CD14-positive monocyte (primary cell): ENCODE data around the gene PLIN3. TPM values are rescaled to one million over a fixed set of nuclear protein-coding genes. Genes with fewer than 3 reads are reported as not detected.
"Not testable (repeated sequence)": the region's sequence is repeated elsewhere in the genome, so short reads cannot be mapped to it uniquely, and the experiment has no call there.

Experiments used
- DNase-seq, 3 donors: peaks; one replicate each; pipeline ENCODE4 v3.0.0-alpha.2; 2011 to 2022
- H2AFZ ChIP-seq: 2 replicates; pipeline ENCODE4 v1.6.0; 2012; ENCODE audit warnings: mild to moderate bottlenecking, low read depth, low read length, inconsistent platforms; ENCODE audit not compliant: insufficient read depth, poor library complexity, severe bottlenecking
- H3K27ac ChIP-seq, 2 donors: 1 replicate in 1 of 2; 2 replicates in 1 of 2; pipeline ENCODE4 v1.5.1; 2012 to 2013; ENCODE audit warnings: low read length in 2 of 2, control low read depth in 1 of 2, inconsistent platforms in 1 of 2, low read depth in 1 of 2, mild to moderate bottlenecking in 1 of 2
- H3K27me3 ChIP-seq, 2 donors: one replicate each; pipeline versions ENCODE4 v1.6.0 to v1.6.1; 2011 to 2013; ENCODE audit warnings: low read length in 2 of 2; ENCODE audit not compliant: control insufficient read depth in 2 of 2, insufficient read depth in 2 of 2
- H3K36me3 ChIP-seq, 2 donors: replicated peaks in 1 of 2; 1 replicate in 1 of 2; 2 replicates in 1 of 2; pipeline versions ENCODE4 v1.5.1 to v1.6.1; 2012 to 2013; ENCODE audit warnings: low read length in 2 of 2, control low read depth in 1 of 2, inconsistent platforms in 1 of 2, mild to moderate bottlenecking in 1 of 2; ENCODE audit not compliant: insufficient read depth in 2 of 2, control insufficient read depth in 1 of 2
- H3K4me1 ChIP-seq, 2 donors: 1 replicate in 1 of 2; 2 replicates in 1 of 2; pipeline versions ENCODE4 v1.5.1 to v1.6.1; 2012 to 2013; ENCODE audit warnings: low read length in 2 of 2, control low read depth in 1 of 2, inconsistent platforms in 1 of 2, mild to moderate bottlenecking in 1 of 2, moderate library complexity in 1 of 2; ENCODE audit not compliant: insufficient read depth in 2 of 2, control insufficient read depth in 1 of 2
- H3K4me2 ChIP-seq: replicated peaks from 2 replicates; pipeline ENCODE3; 2012; ENCODE audit warnings: low read length, moderate library complexity, mild to moderate bottlenecking; ENCODE audit not compliant: poor library complexity, severe bottlenecking; ENCODE audit errors: extremely low read depth
- H3K4me3 ChIP-seq, 3 experiments: fragments of 200-600 bp in 1 of 3; sonication (generic) in 1 of 3; replicated peaks in 1 of 3; 1 replicate in 2 of 3; 2 replicates in 1 of 3; pipeline ENCODE4 v1.5.1; 2011 to 2013; ENCODE audit warnings: low read length in 3 of 3, mild to moderate bottlenecking in 3 of 3, control low read depth in 2 of 3, low read depth in 2 of 3, inconsistent platforms in 1 of 3, moderate library complexity in 1 of 3
- H3K79me2 ChIP-seq: 2 replicates; pipeline ENCODE4 v1.6.0; 2012; ENCODE audit warnings: mild to moderate bottlenecking, control low read depth, inconsistent platforms, low read length, moderate library complexity; ENCODE audit not compliant: insufficient read depth
- H3K9ac ChIP-seq: 2 replicates; pipeline ENCODE4 v1.6.0; 2017; ENCODE audit warnings: low read length, mild to moderate bottlenecking; ENCODE audit not compliant: insufficient read depth, poor library complexity, severe bottlenecking
- H3K9me3 ChIP-seq, 2 donors: replicated peaks in 1 of 2; 1 replicate in 1 of 2; 2 replicates in 1 of 2; pipeline versions ENCODE4 v1.5.1 to v1.6.1; 2012 to 2013; ENCODE audit warnings: low read length in 2 of 2, control low read depth in 1 of 2; ENCODE audit not compliant: control insufficient read depth in 1 of 2, insufficient read depth in 1 of 2
- H4K20me1 ChIP-seq: 2 replicates; pipeline ENCODE4 v1.6.0; 2012; ENCODE audit warnings: mild to moderate bottlenecking, low read length, control low read depth, moderate library complexity; ENCODE audit not compliant: insufficient read depth
- H3K27ac Mint-ChIP-seq, 7 donors: one replicate each; pipeline ENCODE4 v1.8.0; 2020; ENCODE audit warnings: mild to moderate bottlenecking in 7 of 7, mixed read lengths in 7 of 7, moderate library complexity in 6 of 7, inconsistent platforms in 2 of 7
- H3K27me3 Mint-ChIP-seq, 3 donors: one replicate each; pipeline ENCODE4 v1.8.0; 2021 to 2022; ENCODE audit warnings: low read depth in 3 of 3, mild to moderate bottlenecking in 3 of 3, mixed read lengths in 3 of 3, moderate library complexity in 3 of 3, inconsistent platforms in 1 of 3
- H3K36me3 Mint-ChIP-seq, 2 donors: one replicate each; pipeline ENCODE4 v1.8.0; 2020; ENCODE audit warnings: mixed read lengths in 2 of 2, inconsistent platforms in 1 of 2, mild to moderate bottlenecking in 1 of 2
- H3K4me1 Mint-ChIP-seq: one replicate; pipeline ENCODE4 v1.8.0; 2020; ENCODE audit warnings: mild to moderate bottlenecking, mixed read lengths
- H3K4me3 Mint-ChIP-seq, 2 donors: one replicate each; pipeline ENCODE4 v1.8.0; 2020; ENCODE audit warnings: mild to moderate bottlenecking in 2 of 2, mixed read lengths in 2 of 2, moderate library complexity in 1 of 2
- H3K9me3 Mint-ChIP-seq, 7 donors: one replicate each; pipeline ENCODE4 v1.8.0; 2020 to 2022; ENCODE audit warnings: mixed read lengths in 7 of 7, mild to moderate bottlenecking in 6 of 7, moderate library complexity in 6 of 7, inconsistent platforms in 2 of 7
- CTCF ChIP-seq: fragments of 200-600 bp; IDR thresholded peaks from one replicate; pipeline ENCODE4 v1.8.0; 2022; ENCODE audit warnings: antibody characterized with exemption, mild to moderate bottlenecking
- WGBS: methylation state at CpG from one replicate; pipeline ENCODE4 v1.1.5; 2013; ENCODE audit warnings: missing lambda C conversion rate; ENCODE audit not compliant: insufficient coverage; 5-methylcytosine and 5-hydroxymethylcytosine counted together
- intact Hi-C, 2 donors: fragments of 100-400 bp; cut with micrococcal nuclease; formaldehyde crosslinking; loops; one replicate each; pipeline versions ENCODE4 v1.15.0 to v1.15.1; 2023
- polyA plus RNA-seq, 3 donors: library from polyadenylated mRNA; depleted of rRNA in 1 of 3; unstranded in 2 of 3; stranded (reverse) in 1 of 3; fragments of 300-500 nt in 2 of 3; fragments of >200 nt in 1 of 3; fragmentation: Illumina TruSeq in 2 of 3; gene quantifications; 1 replicate in 2 of 3; 2 replicates in 1 of 3; pipeline ENCODE4 v1.2.3, GENCODE V29; 2012 to 2021

PLIN3 gene
- polyA plus RNA-seq, 3 donors = 78.8 to 151 (median 138) TPM

GRCh38 chr19:4823577-4823976, 43.9 kb downstream of the PLIN3 start:
- DNase-seq = no peak
- TF ChIP-seq CTCF = no peak
- no peak overlapping the region for H3K4me3 ChIP-seq
- no peak overlapping the region for H3K27ac ChIP-seq
- no peak overlapping the region for H3K4me2 ChIP-seq
- H4K20me1 ChIP-seq = peaks cover 94% of the 10 kb centered on the region
- peaks cover 0 to 5% of the 10 kb centered on the region in 2 donors for H3K4me1 ChIP-seq
- Mint-ChIP-seq H3K27me3 (peaks cover 0 to 2% (median 0%) of the 10 kb centered on the region in 3 donors), H3K36me3 (peaks cover 26 to 52% of the 10 kb centered on the region in 2 donors), H3K4me3 (no peak overlapping the region), H3K4me1 (peaks cover 4% of the 10 kb centered on the region), H3K9me3 (peaks cover 0 to 2% (median 0%) of the 10 kb centered on the region in 7 donors), H3K27ac (peak overlapping the region in 2 of 7 donors; percentile 10 to 63)
- peaks cover 14 to 48% of the 10 kb centered on the region in 2 donors for H3K36me3 ChIP-seq
- no peak overlapping the region for H2AFZ ChIP-seq
- H3K9me3 ChIP-seq = no peaks in the 10 kb centered on the region
- no peak overlapping the region for H3K9ac ChIP-seq
- intact Hi-C loops = no loop called here
- peaks cover 81% of the 10 kb centered on the region for H3K79me2 ChIP-seq
- no peaks in the 10 kb centered on the region for H3K27me3 ChIP-seq
- no CpG with 5 or more reads among the region's 6 CpGs for WGBS

GRCh38 chr19:4822354-4822753, 45.1 kb downstream of the PLIN3 start:
- intact Hi-C loops, H3K4me1 Mint-ChIP-seq, H3K27ac Mint-ChIP-seq: not testable (repeated sequence)

More at GRCh38 chr19:4822354-4822753, 45.1 kb downstream of the PLIN3 start:
- H3K79me2 ChIP-seq = peaks cover 79% of the 10 kb centered on the region
- H3K4me2 ChIP-seq, DNase-seq, H3K27me3 ChIP-seq, H3K9me3 Mint-ChIP-seq, H3K4me1 ChIP-seq, H3K9ac ChIP-seq, H3K4me3 ChIP-seq, H3K27me3 Mint-ChIP-seq, H3K27ac ChIP-seq, H3K4me3 Mint-ChIP-seq, H3K9me3 ChIP-seq, H2AFZ ChIP-seq: not testable (repeated sequence)
- peaks cover 25 to 54% of the 10 kb centered on the region in 2 donors for H3K36me3 ChIP-seq
- 80% methylated on average over 1 of the region's 7 CpGs for WGBS
- peaks cover 35 to 57% of the 10 kb centered on the region in 2 donors for H3K36me3 Mint-ChIP-seq
- H4K20me1 ChIP-seq = peaks cover 94% of the 10 kb centered on the region
